HG02885 (cell line): Measurements from ENCODE around the gene ANKS3.

Experiments
- ATAC-seq: cut with Tn5 transposase; IDR thresholded peaks from one replicate; pipeline ENCODE4 v1.9.1; 2021; ENCODE audit warnings: mild to moderate bottlenecking; ENCODE audit not compliant: unreplicated experiment, poor library complexity

Gene ANKS3

DNA sequence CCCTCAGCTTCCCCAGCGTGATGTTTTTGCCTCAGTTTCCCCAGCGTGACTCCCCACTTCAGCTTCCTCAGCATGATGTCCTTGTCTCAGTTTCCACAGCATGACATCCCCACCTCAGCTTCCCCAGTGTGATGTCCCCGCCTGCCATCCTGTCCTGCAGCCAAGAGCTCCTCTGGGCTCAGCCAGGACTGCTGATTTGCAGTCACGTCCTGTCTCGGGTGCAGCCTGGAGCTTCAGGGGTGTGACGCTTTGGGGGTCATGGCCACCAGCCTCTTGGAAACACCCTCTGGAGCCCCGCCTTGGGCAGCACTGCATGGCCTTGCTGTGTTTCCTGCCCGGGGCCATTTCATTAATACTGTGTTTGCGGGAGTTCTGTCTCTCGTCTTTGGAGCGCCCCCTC is 57.2 kb downstream of the ANKS3 start:
- ATAC-seq: no peak

DNA sequence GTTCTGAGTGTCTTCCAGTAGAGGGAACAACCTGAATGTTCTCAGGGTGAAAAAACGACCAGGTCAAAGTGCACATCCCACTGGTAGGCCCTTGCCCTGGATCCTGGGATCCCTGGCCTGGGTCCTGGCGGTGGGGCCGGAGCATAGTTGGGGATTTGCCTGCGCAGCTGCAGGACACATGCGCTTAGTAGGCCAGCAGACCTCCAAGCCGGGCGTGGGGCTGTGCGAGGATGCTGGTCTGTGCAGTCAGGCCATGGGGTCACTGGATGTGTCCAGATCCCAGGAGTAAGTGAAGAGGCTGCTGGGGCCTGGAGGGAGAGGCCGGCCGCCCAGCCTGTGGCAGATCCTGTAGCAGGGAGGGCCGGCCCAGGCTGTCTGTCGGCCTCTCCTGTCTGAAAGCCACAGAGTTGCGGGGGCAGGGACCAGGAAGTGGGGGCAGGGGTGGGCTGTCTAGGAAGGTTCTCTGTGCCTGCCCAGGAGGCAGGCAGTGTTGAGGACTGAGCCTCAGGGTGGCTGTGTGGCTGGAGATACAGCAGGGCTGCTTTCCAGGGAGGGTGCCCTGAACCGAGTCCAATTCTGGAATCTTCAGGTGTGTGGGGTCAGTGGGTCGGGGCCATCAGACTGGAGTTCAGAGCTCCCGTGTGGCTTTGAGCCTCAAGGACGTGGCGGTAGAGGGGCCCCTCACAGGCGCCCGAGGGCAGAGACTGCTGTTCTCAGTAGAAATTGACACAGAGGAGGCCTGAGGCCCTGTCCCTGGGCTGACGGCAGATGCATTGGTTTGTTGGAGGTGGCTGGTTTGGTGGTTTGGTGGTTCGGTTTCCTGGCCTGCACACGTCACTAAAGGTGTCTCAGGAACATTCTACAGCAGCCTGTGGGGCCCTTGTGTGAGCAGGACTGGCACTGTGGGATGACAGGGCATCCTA is 57.9 kb downstream of the ANKS3 start:
- no peak for ATAC-seq

DNA sequence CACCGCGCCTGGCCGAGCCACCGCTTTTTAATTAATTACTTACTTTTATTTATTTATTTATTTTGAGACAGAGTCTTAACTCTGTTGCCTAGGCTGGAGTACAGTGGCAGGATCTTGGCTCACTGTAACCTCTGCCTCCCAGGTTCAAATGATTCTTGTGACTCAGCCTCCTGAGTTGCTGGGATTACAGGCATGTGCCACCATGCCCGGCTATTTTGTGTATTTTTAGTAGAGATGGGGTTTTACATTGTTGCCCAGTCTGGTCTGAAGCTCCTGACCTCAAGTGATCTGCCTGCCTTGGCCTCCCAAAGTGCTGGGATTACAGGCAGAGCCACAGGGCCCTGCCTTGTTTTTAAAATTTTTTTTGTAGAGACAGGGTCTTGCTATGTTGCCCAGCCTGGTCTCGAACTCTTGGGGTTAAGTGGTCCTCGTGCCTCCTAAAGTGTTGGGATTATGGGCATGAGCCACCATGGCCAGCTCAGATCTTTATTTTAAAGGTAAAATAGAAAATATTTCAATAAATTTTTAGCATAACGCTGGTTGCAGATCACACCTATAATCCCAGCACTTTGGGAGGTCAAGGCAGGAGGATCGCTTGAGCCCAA is 59.0 kb downstream of the ANKS3 start:
- no peak for ATAC-seq

DNA sequence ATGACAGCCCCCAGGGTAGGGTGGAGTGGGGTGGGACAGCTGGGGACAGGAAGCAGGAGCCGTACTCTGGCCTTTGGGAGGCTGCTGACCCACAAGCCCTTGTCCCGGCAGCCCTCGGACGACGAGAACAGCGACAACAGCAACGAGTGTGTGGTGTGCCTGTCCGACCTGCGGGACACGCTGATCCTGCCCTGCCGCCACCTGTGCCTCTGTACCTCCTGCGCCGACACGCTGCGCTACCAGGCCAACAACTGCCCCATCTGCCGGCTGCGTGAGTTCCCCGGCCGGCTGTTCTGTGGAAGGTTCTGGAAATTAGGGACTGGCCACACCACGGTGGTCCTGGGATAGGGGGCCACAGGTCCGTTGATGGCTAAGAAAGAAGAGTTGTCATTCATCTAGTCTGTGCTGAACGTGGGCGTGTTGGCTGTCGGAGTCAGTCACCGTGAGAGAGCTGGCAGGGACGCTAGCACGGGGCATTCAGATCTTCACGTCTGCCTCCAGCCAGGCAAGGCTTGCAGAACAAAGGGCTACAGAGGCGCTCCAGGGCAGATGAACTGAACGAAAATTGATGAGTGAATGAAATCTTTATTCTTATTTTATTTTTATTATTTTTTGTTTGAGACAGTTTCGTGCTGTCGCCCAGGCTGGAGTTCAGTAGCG is 60.6 kb downstream of the ANKS3 start:
- no peak for ATAC-seq

DNA sequence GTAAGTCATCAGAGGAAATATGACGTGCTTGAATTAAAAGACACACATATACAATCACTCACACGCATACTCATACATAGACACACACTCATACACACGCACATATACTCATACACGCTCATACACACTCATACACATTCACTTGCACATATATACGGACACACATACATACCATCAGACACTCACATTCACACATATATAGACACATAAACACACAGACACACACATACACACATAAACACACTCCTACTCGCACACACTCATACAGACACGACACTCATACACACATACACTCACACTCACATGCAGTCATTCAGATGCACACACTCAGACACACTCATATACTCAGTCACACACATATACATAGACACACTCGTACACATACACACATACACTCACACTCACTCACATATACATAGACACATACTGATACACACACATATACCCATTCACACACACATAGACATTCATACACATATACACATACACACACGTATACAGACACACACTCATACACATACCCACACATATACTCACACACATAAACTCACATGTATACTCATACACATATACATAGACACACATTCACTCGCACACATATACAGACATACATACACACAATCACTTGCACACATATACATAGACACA is 65.6 kb downstream of the ANKS3 start:
- no peak for ATAC-seq

DNA sequence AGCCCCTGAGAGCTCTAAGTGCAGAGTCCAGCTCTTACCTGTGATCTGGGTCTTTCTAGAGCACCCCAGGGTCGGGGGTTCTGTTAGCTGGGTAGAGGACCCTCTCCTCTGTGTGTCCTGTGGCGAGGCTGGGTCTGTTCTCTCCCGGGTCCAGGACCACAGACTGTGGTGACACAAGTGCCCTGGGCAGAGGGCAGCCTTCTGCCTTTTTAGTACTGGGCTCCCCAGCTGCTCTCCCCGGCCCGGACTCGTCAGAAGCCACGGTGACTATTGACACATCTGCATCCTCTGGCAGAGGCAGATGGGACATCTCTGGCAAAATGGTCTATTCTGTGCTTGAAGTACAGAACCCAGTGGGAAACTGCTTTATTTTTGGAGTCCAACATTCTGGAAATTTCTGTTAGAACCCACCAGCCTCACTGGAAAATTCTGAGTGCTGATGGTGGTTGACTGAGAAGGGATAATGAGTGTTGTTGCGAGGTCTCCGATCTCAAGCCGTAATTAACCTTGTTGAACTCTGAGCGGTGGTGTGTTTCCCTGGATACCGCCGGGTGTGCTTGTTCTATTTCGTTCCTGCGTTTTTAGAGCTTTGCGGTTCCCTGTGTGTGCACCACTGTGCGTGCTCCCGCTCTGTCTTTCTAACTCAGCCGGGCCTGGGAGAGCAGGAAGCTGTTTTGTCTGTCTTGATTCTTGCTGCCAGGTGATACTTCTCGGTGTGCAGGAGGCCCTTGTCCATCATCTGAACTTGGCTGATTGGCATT is 66.7 kb downstream of the ANKS3 start:
- ATAC-seq: no peak

DNA sequence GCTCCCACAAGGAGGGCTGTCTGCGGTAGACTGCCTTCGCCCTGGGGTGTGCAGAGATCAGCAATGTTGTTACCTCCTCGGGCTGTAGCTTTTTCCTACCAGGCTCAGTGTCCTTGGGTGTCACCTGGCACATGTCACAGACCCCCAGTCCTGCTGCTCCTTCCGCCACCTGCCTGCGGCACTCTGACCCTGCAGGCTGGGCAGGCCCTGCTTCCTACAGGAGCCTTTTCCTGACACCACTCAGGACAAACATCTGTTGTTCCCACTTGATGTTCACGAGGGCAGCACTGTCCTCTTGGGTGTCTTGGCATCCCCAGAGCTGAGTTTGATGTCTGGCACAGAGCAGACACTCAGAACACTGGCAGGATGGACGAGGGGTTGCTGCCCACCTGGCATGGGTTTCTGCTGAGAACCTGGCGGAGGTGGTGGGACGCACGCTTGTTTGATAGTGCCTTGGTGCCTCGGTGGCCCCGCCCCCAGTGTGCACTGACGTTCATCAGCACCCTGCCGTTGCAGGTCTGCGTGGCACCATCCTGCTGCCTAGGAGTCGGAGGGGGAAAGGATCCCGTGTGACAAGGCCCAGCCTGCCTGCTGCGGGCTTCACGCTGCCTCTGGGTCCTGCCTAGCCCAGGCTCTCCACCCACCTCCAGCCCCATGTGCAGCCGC is 67.4 kb downstream of the ANKS3 start:
- no peak for ATAC-seq

DNA sequence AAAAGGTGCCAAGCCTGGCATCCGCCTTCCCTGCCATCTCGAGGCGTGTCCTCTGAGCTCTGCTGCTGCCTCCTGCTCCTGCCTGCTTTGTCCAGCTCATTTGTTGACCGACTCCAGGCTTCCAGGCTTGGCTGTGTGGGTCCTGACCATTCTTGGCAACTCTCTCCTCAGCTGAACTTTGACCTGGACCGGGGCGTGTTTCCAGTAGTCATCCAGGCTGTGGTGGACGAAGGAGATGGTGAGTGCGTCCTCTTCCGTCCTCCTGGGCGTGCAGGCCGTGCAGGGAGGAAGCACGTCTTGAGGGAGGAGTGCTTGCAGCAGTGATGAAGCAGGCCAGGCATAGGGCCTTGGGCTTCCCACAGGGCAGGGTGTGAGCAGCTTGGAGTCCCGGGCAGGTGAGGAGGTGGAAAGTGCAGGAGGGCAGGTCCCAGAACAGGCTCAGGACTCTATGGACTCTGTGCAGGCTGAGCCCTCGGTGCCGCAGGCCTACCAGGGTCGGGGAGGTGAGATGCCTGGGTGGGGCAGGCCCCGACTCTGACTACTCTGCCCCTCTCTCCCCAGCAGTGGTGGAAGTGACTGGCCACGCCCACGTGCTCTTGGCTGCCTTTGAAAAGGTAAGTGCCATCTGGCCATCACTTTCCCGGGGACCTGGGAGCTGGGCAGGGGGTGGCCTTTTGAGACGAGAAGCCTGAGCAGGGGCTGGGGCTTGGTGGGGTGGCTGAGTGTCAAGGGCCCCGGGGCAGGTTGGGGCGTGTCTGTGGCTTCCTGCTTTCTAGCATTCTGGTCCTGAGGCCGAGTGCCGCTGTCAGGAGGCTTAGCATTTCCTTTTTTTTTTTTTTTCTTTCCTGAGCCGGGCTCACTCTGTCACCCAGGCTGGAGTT is 69.3 kb downstream of the ANKS3 start:
- ATAC-seq: no peak

DNA sequence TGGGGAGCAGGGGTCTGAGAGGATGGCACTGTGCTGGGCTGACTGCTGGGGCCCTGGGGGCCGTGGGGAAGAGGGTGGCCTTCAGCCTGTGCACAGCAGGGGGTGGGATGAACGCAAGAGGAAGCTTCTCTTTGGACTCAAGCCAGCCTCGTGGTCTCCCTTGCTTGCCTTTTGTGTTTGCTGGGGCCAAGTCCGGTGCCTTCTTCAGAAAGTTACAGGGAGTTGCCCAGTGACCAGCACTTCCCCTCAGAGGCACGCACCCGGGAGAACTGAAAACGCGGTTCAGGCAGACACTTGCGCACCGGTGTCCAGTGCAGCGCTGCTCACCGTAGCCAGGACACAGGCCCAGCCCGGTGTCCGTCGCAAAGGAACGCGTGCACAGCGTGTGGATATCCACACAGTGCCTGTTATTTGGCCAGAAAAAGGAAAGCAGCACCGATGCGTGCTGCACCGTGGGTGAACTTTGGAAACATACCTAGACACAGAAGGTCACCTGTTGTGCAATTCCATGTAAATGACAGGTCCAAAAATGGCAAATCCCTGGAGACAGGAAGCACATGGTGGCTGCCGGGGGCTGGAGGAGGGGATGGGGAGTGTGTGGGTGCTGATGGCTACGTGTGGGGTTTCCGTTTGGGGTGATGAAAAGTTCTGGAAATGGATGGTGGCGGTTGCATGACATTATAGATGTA is 70.2 kb downstream of the ANKS3 start:
- ATAC-seq: no peak

DNA sequence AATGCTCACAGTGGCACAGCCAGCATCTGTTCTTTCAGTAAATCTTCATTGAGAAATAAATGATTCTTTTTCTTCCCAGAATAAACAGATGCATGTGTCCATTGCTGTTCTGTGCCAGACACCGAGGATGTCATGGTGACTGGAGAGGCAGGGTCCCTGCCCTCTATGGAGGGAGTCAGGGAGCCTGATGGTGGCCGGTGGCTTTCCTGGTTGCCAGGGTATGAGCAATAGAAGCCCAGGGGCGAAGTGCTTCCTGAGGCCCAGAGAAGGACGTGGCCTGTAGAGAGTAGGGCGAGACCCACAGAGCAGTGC is 70.7 kb downstream of the ANKS3 start:
- ATAC-seq: no peak

DNA sequence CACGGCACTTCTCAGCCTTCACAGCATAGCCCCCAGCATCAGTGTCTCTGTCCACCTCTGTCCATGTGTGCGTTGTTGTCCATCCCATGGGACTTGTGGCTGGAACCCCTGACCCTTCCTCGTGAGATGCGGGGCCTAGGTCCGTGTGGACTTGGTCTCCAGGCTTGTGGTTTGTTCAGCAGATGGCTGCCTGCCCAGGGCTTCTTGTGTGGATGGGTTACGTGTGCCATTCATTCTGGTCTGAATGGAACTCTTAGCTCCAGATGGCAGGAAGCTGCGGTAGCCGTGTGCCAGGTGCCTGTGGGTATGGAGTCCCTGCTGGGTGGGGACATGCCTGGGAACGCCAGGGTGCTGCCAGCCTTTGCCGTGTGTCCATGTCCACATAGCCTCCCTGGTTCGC is 72.4 kb downstream of the ANKS3 start:
- ATAC-seq: no peak

DNA sequence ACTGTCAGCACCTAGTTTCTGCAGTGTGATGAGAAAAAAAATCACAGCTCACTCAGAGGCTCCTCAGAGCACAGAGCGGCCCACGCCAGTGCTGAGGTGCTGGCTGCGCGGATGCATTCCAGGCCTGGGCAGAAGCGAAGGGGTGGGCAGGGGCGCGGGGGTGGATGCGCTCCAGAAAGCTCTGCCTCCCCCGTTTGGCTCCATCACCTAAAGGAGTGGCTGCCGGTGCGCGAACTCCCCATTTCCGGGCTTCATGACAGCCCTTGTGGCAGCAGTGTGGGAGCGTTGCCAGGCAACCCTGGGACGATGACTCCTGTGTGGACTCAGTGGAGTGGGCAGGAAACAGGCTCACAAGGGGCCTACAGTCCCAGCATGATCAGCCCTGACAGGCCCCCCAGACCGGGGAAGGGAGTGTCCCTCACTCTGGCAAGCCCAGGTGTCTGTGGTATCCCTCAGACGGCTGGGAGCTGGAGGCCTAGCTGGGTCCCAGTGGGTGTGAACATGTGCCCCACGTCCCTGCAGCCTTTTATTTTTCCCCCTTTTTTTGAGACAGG is 73.5 kb downstream of the ANKS3 start:
- no peak for ATAC-seq

DNA sequence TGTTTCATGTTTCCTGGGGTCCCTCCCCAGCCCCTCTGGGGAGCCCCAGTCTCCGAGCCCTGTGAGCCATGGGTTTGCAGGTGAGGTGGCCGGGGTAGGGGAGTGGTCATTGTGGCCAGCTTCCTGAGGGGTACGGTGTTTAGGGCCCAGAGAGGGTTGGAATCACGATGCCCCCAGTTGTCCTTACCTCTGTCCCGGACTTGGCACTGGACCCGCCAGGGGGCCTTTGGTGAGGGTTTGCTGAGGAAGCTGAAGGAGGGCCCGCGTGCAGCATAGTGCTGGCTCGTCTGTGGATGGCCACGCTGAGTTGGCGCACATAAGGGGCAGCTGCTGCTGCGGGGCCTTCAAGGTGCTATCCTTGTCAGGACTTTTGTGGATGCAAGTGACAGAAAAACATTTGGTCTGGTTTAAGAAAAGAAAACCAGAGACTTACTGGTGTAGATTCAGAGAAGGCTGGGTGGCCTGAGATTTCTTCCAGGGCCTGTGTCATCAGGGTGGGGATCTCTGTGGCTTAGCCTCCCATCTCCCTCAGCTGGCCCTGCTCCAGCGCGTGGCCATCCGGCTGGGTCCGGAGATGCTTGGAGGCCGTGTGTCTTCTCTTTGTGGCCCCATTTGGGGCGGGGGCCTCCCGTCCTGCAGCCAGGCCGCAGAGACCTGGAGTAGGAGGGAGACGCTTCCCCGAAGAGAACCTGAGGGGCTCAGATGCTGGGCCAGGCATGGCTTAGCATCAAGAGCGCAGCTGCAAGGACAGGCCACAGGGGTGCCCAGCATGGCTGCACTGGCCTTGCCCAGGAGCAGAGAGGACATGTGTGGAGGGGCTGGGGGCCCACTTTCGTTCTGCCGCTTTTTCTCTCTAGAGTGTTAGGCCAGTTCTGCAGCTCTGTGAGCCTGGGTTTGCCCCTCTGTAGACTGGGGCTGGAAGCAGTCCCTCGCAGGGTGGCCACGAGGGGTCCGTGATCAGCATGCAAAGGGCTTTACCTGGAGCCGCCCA is 74.4 kb downstream of the ANKS3 start:
- no peak for ATAC-seq

DNA sequence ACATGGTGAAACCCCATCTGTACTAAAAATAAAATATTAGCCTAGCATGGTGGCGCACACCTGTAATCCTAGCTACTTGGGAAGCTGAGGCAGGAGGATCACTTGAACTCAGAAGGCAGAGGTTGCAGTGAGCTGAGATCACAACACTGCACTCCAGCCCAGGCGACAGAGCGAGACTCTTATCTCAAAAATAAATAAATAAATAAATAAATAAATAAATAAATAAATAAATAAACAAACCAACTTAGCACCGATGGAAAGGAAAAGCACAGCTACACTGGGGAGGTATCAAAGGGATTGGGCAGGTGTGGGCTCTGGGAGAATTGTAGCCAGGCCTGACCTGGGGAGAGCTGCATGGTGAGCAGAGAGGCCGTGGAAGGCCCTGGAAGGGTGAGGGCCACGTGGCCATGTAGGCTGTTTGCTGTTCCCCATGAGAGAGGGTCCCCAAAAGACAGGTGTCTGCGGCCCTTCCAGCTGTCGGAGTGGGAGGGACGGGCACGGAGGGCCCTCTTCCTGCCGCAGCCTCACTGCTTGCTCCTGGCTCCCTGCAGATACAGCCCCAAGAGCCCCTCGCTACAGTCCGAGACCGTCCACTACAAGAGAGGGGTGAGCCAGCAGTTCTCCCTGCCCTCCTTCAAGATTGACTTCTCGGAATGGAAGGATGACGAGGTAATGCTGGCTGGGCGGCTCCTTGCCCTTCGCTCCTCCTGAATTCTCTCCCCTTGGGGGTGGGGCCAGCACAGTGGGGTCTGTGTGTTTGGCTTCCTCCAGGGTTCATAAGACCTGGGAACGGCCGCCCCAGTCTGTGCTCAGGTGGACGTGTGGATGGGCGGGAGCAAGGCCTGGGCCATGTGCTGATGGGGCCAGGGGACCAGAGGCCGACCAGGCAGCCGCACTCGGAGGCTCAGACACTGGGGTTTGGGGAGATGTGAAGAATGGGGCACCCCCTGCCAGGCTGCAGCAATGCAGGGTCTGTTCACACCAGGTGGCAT is 77.1 kb downstream of the ANKS3 start:
- ATAC-seq: no peak

DNA sequence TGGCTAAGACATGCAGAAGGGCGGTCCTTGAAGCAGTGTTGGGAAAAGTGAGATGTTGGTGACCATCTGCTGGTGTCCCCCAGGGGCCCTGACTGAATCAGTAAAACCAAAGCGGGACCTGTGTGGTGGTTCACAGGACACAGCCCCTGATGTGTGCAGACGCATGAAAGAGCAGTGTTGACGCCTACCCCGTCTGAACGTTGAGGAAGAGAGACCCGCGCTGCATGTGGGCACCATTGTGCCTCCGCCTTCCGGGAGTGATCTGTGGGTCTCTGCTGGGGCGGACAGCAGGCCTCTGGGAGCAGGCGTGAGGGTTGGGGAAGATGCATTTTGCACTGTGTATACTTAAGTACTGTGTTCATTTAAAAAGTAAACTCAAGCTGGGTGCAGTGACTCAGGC is 77.8 kb downstream of the ANKS3 start:
- no peak for ATAC-seq

DNA sequence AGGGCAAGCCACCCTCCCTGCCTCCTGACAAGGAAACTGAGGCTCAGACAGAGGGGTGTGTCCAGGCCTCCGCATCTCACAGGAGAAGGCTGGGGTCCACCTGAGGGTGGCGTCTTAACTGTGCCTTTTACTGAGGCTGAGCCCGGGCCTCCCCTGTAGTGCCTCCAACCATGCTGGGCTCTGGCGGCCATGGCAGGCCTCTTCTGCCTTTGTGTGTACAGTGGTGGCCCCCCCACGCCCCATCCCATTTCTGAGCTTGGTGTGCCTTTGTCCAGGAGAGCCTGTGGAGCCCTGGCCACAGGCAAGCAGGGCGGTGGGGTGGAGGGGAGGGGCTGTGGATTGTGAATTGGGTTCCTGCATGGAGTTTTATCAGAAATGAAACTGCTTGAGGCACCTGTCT is 78.3 kb downstream of the ANKS3 start:
- no peak for ATAC-seq
